Fibroblast of villous mesenchyme (primary cell): ENCODE data around the gene CDH23. TPM values are rescaled to one million over a fixed set of nuclear protein-coding genes. Genes with fewer than 3 reads are reported as not detected.

Source experiments
- DNase-seq: peaks from one replicate; pipeline ENCODE4 v3.0.0-alpha.2; 2010; ENCODE audit warnings: low read depth
- H3K4me3 ChIP-seq: 2 replicates; pipeline ENCODE4 v1.5.1; 2011; ENCODE audit warnings: low read depth, mild to moderate bottlenecking, low read length
- CTCF ChIP-seq: IDR thresholded peaks from 2 replicates; pipeline ENCODE4 v1.5.1; 2012; ENCODE audit warnings: low read depth, mild to moderate bottlenecking, low read length; ENCODE audit not compliant: insufficient read depth
- total RNA-seq: library from RNA; depleted of rRNA; stranded (reverse); fragments of >200 nt; gene quantifications from 2 replicates; pipeline ENCODE4 v1.2.3, GENCODE V29; 2012

The CDH23 gene
- total RNA-seq, 1 donor, result under 0.01 TPM

DNA sequence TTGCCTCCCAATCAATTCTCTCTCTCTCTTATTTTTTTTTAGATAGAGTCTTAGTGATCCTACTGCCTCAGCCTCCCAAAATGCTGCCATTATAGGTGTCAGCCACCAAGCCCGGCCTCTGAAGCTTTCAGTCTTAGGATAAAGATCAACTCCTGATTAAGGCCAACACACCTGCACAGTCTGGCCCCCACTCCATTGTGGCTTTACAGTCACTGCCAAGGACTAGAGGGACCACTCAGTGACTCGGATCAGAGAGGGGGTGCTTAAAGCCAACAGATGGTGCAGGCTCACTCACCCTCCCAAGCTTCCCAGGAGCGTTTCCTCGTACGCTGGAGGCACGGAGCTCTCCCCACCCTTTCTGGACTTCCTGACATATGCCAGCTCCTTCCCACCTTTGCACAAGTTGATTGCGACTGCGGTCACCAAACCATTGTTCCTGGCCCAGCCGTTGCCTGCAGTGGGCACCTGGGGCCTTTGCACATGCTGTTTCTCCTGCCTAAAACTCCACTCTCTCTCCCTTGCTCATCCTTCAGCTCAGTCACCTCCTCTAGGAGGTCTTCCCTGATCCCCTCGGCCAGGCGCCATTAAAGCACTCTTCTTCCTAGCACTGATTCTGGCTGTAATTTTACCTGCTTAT lies 1.7 kb upstream of the CDH23 start:
- H3K4me3 ChIP-seq, result no peak overlapping the region
- no peak for TF ChIP-seq CTCF
- no peak for DNase-seq

GRCh38 chr10:71395621-71396020 lies 1.1 kb upstream of the CDH23 start:
- no peak for TF ChIP-seq CTCF
- DNase-seq, result no peak

GRCh38 chr10:71396084-71396710 lies 523 bp upstream of the CDH23 start:
- TF ChIP-seq CTCF, result no peak
- DNase-seq, result no peak
- no peak overlapping the region for H3K4me3 ChIP-seq

More at GRCh38 chr10:71395621-71396020, 1.1 kb upstream of the CDH23 start:
- H3K4me3 ChIP-seq, result no peak overlapping the region

DNA sequence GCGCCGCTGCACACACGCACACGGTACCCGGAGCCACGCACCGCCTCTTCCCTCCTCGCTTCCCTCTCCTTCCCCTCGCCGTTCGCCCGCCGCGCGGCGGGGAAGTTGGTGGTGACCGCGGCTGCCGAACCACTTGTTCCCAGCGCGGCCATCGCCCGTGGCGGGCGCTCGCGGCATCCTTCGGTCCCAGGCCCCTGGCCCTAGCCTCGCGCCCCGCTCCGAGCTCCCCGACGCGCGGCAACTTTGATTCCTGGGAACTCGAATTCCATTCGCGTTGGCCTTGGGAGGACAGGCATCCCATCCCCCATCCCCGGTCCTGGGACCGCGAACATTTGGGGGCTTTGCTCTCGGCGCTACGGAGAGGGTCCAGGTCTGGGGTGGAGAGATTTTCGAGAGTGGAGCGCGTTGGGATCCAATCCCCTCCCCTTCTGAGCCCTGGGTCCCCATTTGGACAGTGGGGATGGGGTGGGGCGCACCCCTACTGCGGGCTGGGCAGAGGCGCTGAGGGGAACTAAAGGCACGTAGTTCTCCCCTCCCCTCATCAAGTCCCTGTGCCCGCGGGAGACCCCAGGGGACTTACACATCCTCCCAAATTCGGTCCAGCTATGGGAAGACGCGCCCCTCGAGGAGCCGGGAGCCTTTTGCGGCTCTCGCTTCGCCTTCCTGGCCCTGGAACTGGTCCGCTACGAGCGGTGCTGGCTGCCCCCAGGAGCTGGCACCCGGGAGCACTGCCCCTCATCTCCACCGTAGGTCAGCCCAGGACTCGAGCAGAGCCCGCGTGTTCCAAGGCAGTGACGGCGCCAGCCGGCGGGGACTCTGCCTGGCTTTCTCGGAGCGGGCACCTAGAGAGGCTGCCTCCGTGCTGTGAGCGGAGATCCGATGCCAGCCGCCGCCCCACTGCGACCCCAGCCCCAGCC lies 834 bp downstream of the CDH23 start:
- no peak for TF ChIP-seq CTCF
- no peak for DNase-seq
- no peak overlapping the region for H3K4me3 ChIP-seq

DNA sequence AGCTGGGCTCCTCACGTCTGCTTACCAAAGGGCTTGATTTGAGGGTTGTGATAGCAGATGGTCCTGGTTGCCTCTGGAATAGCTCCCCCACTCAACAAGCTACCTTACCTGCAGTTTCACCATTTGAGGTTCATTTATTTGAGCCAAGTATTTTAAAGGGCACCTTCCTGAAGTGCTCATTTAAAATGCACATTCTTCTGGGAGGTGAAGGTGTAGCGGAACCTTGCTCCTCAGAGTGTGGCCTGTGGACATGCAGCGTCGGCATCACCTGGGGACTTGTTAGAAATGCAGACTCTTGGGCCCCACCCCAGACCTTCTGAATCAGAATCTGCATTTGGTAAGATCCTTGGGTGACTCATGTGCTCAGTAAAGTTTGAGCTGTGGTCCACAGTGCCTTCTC lies 2.3 kb downstream of the CDH23 start:
- no peak for DNase-seq
- TF ChIP-seq CTCF, result no peak
- no peak overlapping the region for H3K4me3 ChIP-seq

GRCh38 chr10:71399946-71400345 lies 3.2 kb downstream of the CDH23 start:
- no peak for TF ChIP-seq CTCF
- H3K4me3 ChIP-seq, result no peak overlapping the region
- no peak for DNase-seq
